Natural killer cell (primary cell): ENCODE data around the gene STAT4. TPM values are rescaled to one million over a fixed set of nuclear protein-coding genes. Genes with fewer than 3 reads are reported as not detected.
A peak's percentile ranks its signal among the peaks of the same experiment; 100 is the strongest.

Experiments
- ATAC-seq, 3 donors: fragments of 150-1000 bp in 2 of 3; fragments of 200-7000 bp in 1 of 3; cut with Tn5 transposase; 1 replicate in 1 of 3; 2 replicates in 2 of 3; pipeline ENCODE4 v1.10.0; 2021; ENCODE audit warnings: mild to moderate bottlenecking in 2 of 3, moderate library complexity in 2 of 3
- DNase-seq, 2 donors: peaks; one replicate each; pipeline versions ENCODE4 v3.0.0 to v3.0.0-alpha.2; 2013 to 2021; ENCODE audit warnings: mixed read lengths in 1 of 2
- H3K27ac ChIP-seq: one replicate; pipeline ENCODE4 v1.5.1; 2013; ENCODE audit warnings: mild to moderate bottlenecking, low read length
- H3K27me3 ChIP-seq: one replicate; pipeline ENCODE4 v1.6.1; 2013; ENCODE audit warnings: low read length; ENCODE audit not compliant: control insufficient read depth, insufficient read depth
- H3K36me3 ChIP-seq: one replicate; pipeline ENCODE4 v1.6.1; 2013; ENCODE audit warnings: low read length; ENCODE audit not compliant: control insufficient read depth, insufficient read depth
- H3K4me1 ChIP-seq: one replicate; pipeline ENCODE4 v1.6.1; 2013; ENCODE audit warnings: low read length; ENCODE audit not compliant: control insufficient read depth, insufficient read depth
- H3K4me3 ChIP-seq: one replicate; pipeline ENCODE4 v1.5.1; 2013; ENCODE audit warnings: low read length
- H3K9me3 ChIP-seq: one replicate; pipeline ENCODE4 v1.6.1; 2013; ENCODE audit warnings: low read length; ENCODE audit not compliant: control insufficient read depth, insufficient read depth
- H3K27ac Mint-ChIP-seq, 2 donors: one replicate each; pipeline ENCODE4 v1.8.0; 2022; ENCODE audit warnings: mild to moderate bottlenecking in 2 of 2, mixed read lengths in 2 of 2, moderate library complexity in 1 of 2
- H3K27me3 Mint-ChIP-seq, 2 donors: one replicate each; pipeline ENCODE4 v1.8.0; 2022; ENCODE audit warnings: low read depth in 2 of 2, mixed read lengths in 2 of 2
- H3K36me3 Mint-ChIP-seq: one replicate; pipeline ENCODE4 v1.8.0; 2022; ENCODE audit warnings: mixed read lengths
- H3K4me1 Mint-ChIP-seq, 2 donors: one replicate each; pipeline ENCODE4 v1.8.0; 2022; ENCODE audit warnings: mixed read lengths in 2 of 2
- H3K4me3 Mint-ChIP-seq: one replicate; pipeline ENCODE4 v1.8.0; 2022; ENCODE audit warnings: mild to moderate bottlenecking, moderate library complexity, mixed read lengths
- H3K9me3 Mint-ChIP-seq, 2 donors: one replicate each; pipeline ENCODE4 v1.8.0; 2022; ENCODE audit warnings: mixed read lengths in 2 of 2
- CTCF ChIP-seq: fragments of 200-600 bp; IDR thresholded peaks from one replicate; pipeline ENCODE4 v1.8.0; 2022; ENCODE audit warnings: antibody characterized with exemption
- WGBS: methylation state at CpG from one replicate; pipeline ENCODE4 v1.1.7; 2013; ENCODE audit warnings: missing lambda C conversion rate; ENCODE audit not compliant: insufficient coverage; 5-methylcytosine and 5-hydroxymethylcytosine counted together
- intact Hi-C: fragments of 100-400 bp; cut with micrococcal nuclease; formaldehyde crosslinking; loops from one replicate; pipeline ENCODE4 v1.14.2; 2022
- total RNA-seq, 4 donors: library from RNA; stranded (reverse); fragments of 120-200 nt in 1 of 4; gene quantifications; one replicate each; pipeline versions ENCODE4 v1.2.3 to v1.2.4, GENCODE V29; 2013 to 2022

STAT4 gene
- total RNA-seq, 3 donors from 2014 or later (not counting 1 experiment from before 2014, with no cell fraction given) = 264 to 339 (median 304) TPM

GRCh38 chr2:191166111-191166755, 15.4 kb upstream of the STAT4 start:
- Mint-ChIP-seq H3K4me3 (no peak overlapping the region), H3K27me3 (peaks cover 0 to 8% of the 10 kb centered on the region in 2 donors), H3K9me3 (no peaks in the 10 kb centered on the region), H3K27ac (no peak overlapping the region), H3K4me1 (peaks cover 6% of the 10 kb centered on the region in 2 donors), H3K36me3 (no peaks in the 10 kb centered on the region)
- intact Hi-C loops = loop anchor here (10.0 kb wide), 1 partner anchor 199 kb away; no protein-coding TSS in a partner anchor
- ATAC-seq = no peak
- H3K9me3 ChIP-seq = no peaks in the 10 kb centered on the region
- no peak overlapping the region for H3K27ac ChIP-seq
- H3K4me3 ChIP-seq = no peak overlapping the region
- no peaks in the 10 kb centered on the region for H3K36me3 ChIP-seq
- no peaks in the 10 kb centered on the region for H3K4me1 ChIP-seq
- WGBS = 84% methylated on average over 2 of the region's 4 CpGs
- no peaks in the 10 kb centered on the region for H3K27me3 ChIP-seq
- TF ChIP-seq CTCF = no peak
- no peak for DNase-seq

GRCh38 chr2:191165176-191165643, 14.4 kb upstream of the STAT4 start:
- ATAC-seq (peak; percentile 74 to 91 (median 84)), DNase-seq (peak in 1 of 2 donors; percentile 74)
- no peaks in the 10 kb centered on the region for H3K27me3 ChIP-seq
- no peaks in the 10 kb centered on the region for H3K9me3 ChIP-seq
- Mint-ChIP-seq H3K27ac (no peak overlapping the region), H3K9me3 (no peaks in the 10 kb centered on the region), H3K4me3 (no peak overlapping the region), H3K4me1 (peaks cover 6% of the 10 kb centered on the region in 2 donors), H3K27me3 (peaks cover 0 to 8% of the 10 kb centered on the region in 2 donors), H3K36me3 (no peaks in the 10 kb centered on the region)
- H3K27ac ChIP-seq = no peak overlapping the region
- no peak overlapping the region for H3K4me3 ChIP-seq
- H3K4me1 ChIP-seq = no peaks in the 10 kb centered on the region
- 9% methylated on average over 2 of the region's 5 CpGs for WGBS
- no peaks in the 10 kb centered on the region for H3K36me3 ChIP-seq
- TF ChIP-seq CTCF = peak; percentile 79
- intact Hi-C loops = loop anchor here (1.0 to 10.0 kb wide), 6 partner anchors 41 to 997 kb away; no protein-coding TSS in a partner anchor

- ATAC-seq (no peak), DNase-seq (no peak)
- intact Hi-C loops = no loop called here
- H3K27ac Mint-ChIP-seq = no peak overlapping the region
- no peaks in the 10 kb centered on the region for H3K9me3 Mint-ChIP-seq
- Histone ChIP-seq H3K27me3 (no peaks in the 10 kb centered on the region), H3K4me3 (no peak overlapping the region), H3K9me3 (no peaks in the 10 kb centered on the region), H3K4me1 (peaks cover 6% of the 10 kb centered on the region), H3K27ac (no peak overlapping the region), H3K36me3 (no peaks in the 10 kb centered on the region)
- H3K36me3 Mint-ChIP-seq = no peaks in the 10 kb centered on the region
- H3K4me3 Mint-ChIP-seq = no peak overlapping the region
- H3K27me3 Mint-ChIP-seq = no peaks in the 10 kb centered on the region
- WGBS = 100% methylated on average over 1 of the region's 1 CpG
- no peak for TF ChIP-seq CTCF
- H3K4me1 Mint-ChIP-seq = peaks cover 17 to 19% of the 10 kb centered on the region in 2 donors
These were observed 8.0 kb upstream of the STAT4 start for GRCh38 chr2:191158747-191159146.
